GM12878 (cell line): ENCODE data around the gene TRIM43.
"Not testable (repeated sequence)": the region's sequence is repeated elsewhere in the genome, so short reads cannot be mapped to it uniquely, and the experiment has no call there.

Experiments used
- BRCA1 ChIP-seq: IDR thresholded peaks from 2 replicates; pipeline ENCODE4 v1.6.1; 2011; ENCODE audit warnings: low read depth, low read length, improper control_type of control experiment
- CHD2 ChIP-seq: IDR thresholded peaks from 2 replicates; pipeline ENCODE4 v1.6.1; 2011; ENCODE audit warnings: low read depth, low read length, improper control_type of control experiment, borderline replicate concordance
- GABPA ChIP-seq: IDR thresholded peaks from 2 replicates; pipeline ENCODE4 v1.6.1; 2014; ENCODE audit warnings: antibody characterized with exemption, low read depth, mild to moderate bottlenecking, inconsistent platforms
- JUNB ChIP-seq: IDR thresholded peaks from 2 replicates; pipeline ENCODE4 v1.6.1; 2016; ENCODE audit warnings: antibody characterized with exemption, mild to moderate bottlenecking
- NR2C1 ChIP-seq: fragments of 450-650 bp; IDR thresholded peaks from 2 replicates; pipeline ENCODE4 v1.6.1; 2017; ENCODE audit warnings: antibody characterized with exemption, mild to moderate bottlenecking, moderate library complexity
- POLR2A ChIP-seq: IDR thresholded peaks from 2 replicates; pipeline ENCODE4 v1.6.1; 2011; ENCODE audit warnings: low read depth, mild to moderate bottlenecking, low read length
- POLR2AphosphoS5 ChIP-seq: IDR thresholded peaks from 2 replicates; pipeline ENCODE4 v1.6.1; 2011; ENCODE audit warnings: mild to moderate bottlenecking, low read length, inconsistent platforms
- TF ChIP-seq, protein P1 (sequence below): fragments of 450-650 bp; IDR thresholded peaks from 2 replicates; pipeline ENCODE4 v1.6.1; 2018; ENCODE audit warnings: mild to moderate bottlenecking, low read depth, moderate library complexity; ENCODE audit not compliant: partially characterized antibody

DNA sequence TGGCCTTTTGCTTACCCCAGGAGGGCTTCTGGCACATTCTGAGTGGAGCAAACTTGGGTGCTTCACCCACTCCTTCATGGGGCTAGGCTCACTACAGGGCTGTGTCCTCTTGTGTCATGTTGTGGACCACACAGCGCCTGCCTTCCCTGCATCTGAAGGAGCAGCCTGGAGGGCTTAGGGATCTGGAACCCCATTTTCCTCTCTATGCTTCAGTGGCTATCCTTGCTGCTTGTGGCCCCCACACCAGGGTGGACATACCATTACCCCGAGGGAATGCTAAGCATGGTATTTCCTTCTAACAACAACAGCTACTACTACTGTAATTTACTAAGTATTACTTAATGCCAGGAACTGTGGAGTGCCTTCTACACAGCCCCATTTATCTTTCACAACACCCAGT, 50.6 kb downstream of the TRIM43 start:
- TF ChIP-seq POLR2AphosphoS5, POLR2A, BRCA1, GABPA, JUNB, CHD2, NR2C1: not testable (repeated sequence)
- TF ChIP-seq, protein P1, sequence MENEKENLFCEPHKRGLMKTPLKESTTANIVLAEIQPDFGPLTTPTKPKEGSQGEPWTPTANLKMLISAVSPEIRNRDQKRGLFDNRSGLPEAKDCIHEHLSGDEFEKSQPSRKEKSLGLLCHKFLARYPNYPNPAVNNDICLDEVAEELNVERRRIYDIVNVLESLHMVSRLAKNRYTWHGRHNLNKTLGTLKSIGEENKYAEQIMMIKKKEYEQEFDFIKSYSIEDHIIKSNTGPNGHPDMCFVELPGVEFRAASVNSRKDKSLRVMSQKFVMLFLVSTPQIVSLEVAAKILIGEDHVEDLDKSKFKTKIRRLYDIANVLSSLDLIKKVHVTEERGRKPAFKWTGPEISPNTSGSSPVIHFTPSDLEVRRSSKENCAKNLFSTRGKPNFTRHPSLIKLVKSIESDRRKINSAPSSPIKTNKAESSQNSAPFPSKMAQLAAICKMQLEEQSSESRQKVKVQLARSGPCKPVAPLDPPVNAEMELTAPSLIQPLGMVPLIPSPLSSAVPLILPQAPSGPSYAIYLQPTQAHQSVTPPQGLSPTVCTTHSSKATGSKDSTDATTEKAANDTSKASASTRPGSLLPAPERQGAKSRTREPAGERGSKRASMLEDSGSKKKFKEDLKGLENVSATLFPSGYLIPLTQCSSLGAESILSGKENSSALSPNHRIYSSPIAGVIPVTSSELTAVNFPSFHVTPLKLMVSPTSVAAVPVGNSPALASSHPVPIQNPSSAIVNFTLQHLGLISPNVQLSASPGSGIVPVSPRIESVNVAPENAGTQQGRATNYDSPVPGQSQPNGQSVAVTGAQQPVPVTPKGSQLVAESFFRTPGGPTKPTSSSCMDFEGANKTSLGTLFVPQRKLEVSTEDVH: not testable (repeated sequence)
